OCI-LY7 (cell line): ENCODE measurements around the gene NINJ1. TPM values are rescaled to one million over a fixed set of nuclear protein-coding genes. Genes with fewer than 3 reads are reported as not detected.

Experiments used
- BruUV-seq: library from RNA; stranded (reverse); fragments of 400-500 nt; replicated peaks from 2 replicates; lab custom pipeline; 2021; lab: Mats Ljungman, UMichigan
- CTCF ChIA-PET: fragments of 300-600 bp; sonication (Branson Sonifier 250); formaldehyde crosslinking; loops from one replicate; lab custom pipeline; 2022; ENCODE audit warnings: antibody characterized with exemption; ENCODE audit not compliant: unreplicated experiment; lab: Charles Lee
- POLR2A ChIA-PET: fragments of 300-600 bp; sonication (Branson Sonifier 250); formaldehyde crosslinking; loops from one replicate; lab custom pipeline; 2022; ENCODE audit warnings: antibody characterized with exemption; lab: Charles Lee
- DNase-seq: peaks from one replicate; pipeline ENCODE4 v3.0.0-alpha.2; 2015; ENCODE audit warnings: low spot score
- H2AFZ ChIP-seq: fragments of 200-600 bp; sonication (generic), shearing (Covaris generic); 2 replicates; pipeline ENCODE4 v1.6.1; 2014; ENCODE audit warnings: mild to moderate bottlenecking, antibody characterized with exemption, low read length, moderate library complexity
- H3K27ac ChIP-seq: fragments of 200-600 bp; sonication (generic); 2 replicates; pipeline ENCODE4 v1.5.1; 2014; ENCODE audit warnings: mixed run types, low read depth, mild to moderate bottlenecking, moderate library complexity, low read length, inconsistent platforms; ENCODE audit not compliant: poor library complexity, severe bottlenecking
- H3K36me3 ChIP-seq: fragments of 200-600 bp; sonication (generic); 2 replicates; pipeline ENCODE4 v1.6.1; 2014; ENCODE audit warnings: mild to moderate bottlenecking, antibody characterized with exemption, low read length, moderate library complexity, mixed read lengths; ENCODE audit not compliant: insufficient read depth
- H3K4me1 ChIP-seq: fragments of 200-600 bp; sonication (generic); 2 replicates; pipeline ENCODE4 v1.5.1; 2014; ENCODE audit warnings: mild to moderate bottlenecking, low read length; ENCODE audit not compliant: insufficient read depth, poor library complexity, severe bottlenecking
- H3K4me2 ChIP-seq: fragments of 200-600 bp; sonication (generic); 2 replicates; pipeline ENCODE4 v1.6.1; 2014; ENCODE audit warnings: mild to moderate bottlenecking, low read length
- H3K4me3 ChIP-seq: fragments of 200-600 bp; sonication (generic); 2 replicates; pipeline ENCODE4 v1.5.1; 2014; ENCODE audit warnings: mild to moderate bottlenecking, low read depth, low read length; ENCODE audit not compliant: poor library complexity, severe bottlenecking
- H3K79me2 ChIP-seq: fragments of 200-600 bp; sonication (generic); 2 replicates; pipeline ENCODE4 v1.6.1; 2016; ENCODE audit warnings: low read depth, mild to moderate bottlenecking, low read length, moderate library complexity, mixed read lengths; ENCODE audit not compliant: insufficient read depth
- H3K9me2 ChIP-seq: fragments of 200-600 bp; sonication (generic); 2 replicates; pipeline ENCODE4 v1.6.1; 2016; ENCODE audit warnings: mild to moderate bottlenecking, low read length, mixed read lengths; ENCODE audit not compliant: insufficient read depth
- H3K9me3 ChIP-seq: fragments of 200-600 bp; sonication (generic); 2 replicates; pipeline ENCODE4 v1.6.1; 2014; ENCODE audit warnings: mild to moderate bottlenecking, mixed run types, low read length, mixed read lengths
- H4K20me1 ChIP-seq: fragments of 200-600 bp; sonication (generic); 2 replicates; pipeline ENCODE4 v1.6.1; 2014; ENCODE audit warnings: mild to moderate bottlenecking, antibody characterized with exemption, low read length, moderate library complexity, mixed read lengths; ENCODE audit not compliant: insufficient read depth
- EZH2phosphoT487 ChIP-seq: fragments of 200-600 bp; sonication (generic); IDR thresholded peaks from 2 replicates; pipeline ENCODE4 v1.6.1; 2018; ENCODE audit warnings: low read depth, borderline replicate concordance, mild to moderate bottlenecking, mixed run types, antibody characterized with exemption, low read length, moderate library complexity, mixed read lengths
- intact Hi-C: fragments of 100-400 bp; cut with micrococcal nuclease; formaldehyde crosslinking; loops from one replicate; pipeline ENCODE4 v1.10.0; 2022; ENCODE audit not compliant: unreplicated experiment
- total RNA-seq, 2 experiments: library from RNA; depleted of rRNA in 1 of 2; stranded (reverse); fragments of >200 nt in 1 of 2; shearing (Covaris generic) in 1 of 2; gene quantifications; 2 replicates each; pipeline ENCODE4 v1.2.3, GENCODE V29; 2014 to 2022
- TF ChIP-seq, protein P1 (sequence below): fragments of 200-600 bp; sonication (generic); conservative IDR thresholded peaks from 2 replicates; pipeline ENCODE4 v1.5.1; 2014; ENCODE audit warnings: mild to moderate bottlenecking, antibody characterized with exemption, low read length, moderate library complexity, mixed read lengths

NINJ1 gene
- total RNA-seq, 2 experiments from 2014 or later = 13.3 to 18.3 TPM

DNA sequence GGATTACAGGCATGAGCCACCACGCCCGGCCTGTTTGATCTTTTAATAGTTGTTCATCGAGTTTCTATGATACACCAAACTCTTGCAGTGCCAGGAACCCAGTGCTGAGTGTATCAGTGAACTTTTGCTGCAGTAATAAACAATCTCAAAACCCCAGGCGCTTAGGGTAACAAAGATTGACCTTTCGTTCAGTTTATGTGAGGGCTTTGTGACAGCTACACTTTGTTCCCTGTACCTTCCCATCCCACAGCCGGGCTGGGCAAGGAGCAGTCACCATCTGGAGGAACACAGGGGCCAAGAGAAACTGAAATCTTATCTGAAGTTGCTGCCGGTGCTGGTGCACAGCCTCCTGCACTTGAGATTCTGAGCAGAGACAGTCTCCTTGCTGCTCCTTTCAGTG is 32.6 kb upstream of the NINJ1 start:
- Histone ChIP-seq H3K4me3 (no peak overlapping the region), H4K20me1 (no peaks in the 10 kb centered on the region), H3K27ac (no peak overlapping the region), H3K9me3 (no peaks in the 10 kb centered on the region), H3K36me3 (no peaks in the 10 kb centered on the region), H2AFZ (no peak overlapping the region), H3K79me2 (no peaks in the 10 kb centered on the region), H3K9me2 (no peaks in the 10 kb centered on the region), H3K4me1 (no peaks in the 10 kb centered on the region), H3K4me2 (no peak overlapping the region)
- POLR2A ChIA-PET = no interaction called here
- no peak for DNase-seq
- intact Hi-C loops = loop anchor here (10.0 kb wide), 1 partner anchor 268 kb away; no protein-coding TSS in a partner anchor
- CTCF ChIA-PET = no interaction called here
- no TSS peak for BruUV-seq
- TF ChIP-seq, protein P1, sequence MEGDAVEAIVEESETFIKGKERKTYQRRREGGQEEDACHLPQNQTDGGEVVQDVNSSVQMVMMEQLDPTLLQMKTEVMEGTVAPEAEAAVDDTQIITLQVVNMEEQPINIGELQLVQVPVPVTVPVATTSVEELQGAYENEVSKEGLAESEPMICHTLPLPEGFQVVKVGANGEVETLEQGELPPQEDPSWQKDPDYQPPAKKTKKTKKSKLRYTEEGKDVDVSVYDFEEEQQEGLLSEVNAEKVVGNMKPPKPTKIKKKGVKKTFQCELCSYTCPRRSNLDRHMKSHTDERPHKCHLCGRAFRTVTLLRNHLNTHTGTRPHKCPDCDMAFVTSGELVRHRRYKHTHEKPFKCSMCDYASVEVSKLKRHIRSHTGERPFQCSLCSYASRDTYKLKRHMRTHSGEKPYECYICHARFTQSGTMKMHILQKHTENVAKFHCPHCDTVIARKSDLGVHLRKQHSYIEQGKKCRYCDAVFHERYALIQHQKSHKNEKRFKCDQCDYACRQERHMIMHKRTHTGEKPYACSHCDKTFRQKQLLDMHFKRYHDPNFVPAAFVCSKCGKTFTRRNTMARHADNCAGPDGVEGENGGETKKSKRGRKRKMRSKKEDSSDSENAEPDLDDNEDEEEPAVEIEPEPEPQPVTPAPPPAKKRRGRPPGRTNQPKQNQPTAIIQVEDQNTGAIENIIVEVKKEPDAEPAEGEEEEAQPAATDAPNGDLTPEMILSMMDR = no peak
- no peak for TF ChIP-seq EZH2phosphoT487

DNA sequence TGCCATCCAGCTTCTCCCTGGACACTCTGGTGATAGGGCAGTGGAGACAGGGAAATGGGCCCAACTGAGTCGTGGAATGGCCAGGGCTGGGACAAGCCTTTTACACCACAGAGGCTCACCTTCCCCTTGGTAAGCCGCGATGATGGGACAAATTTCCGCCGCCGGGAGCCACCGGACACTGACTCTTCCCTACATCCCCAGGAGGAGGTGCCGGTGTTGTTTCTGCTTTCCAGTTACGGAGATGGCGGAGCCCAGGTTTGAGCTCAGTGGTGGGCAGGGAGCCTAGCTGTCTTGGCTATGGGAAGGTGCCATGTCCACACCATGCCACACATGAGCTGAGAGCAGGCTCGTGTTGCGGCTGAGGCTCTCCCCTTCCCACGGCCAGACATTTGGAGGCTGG is 30.0 kb upstream of the NINJ1 start:
- TF ChIP-seq, protein P1 = no peak
- TF ChIP-seq EZH2phosphoT487 = no peak
- Histone ChIP-seq H3K4me3 (no peak overlapping the region), H2AFZ (no peak overlapping the region), H3K9me2 (no peaks in the 10 kb centered on the region), H4K20me1 (no peaks in the 10 kb centered on the region), H3K27ac (no peak overlapping the region), H3K4me2 (no peak overlapping the region), H3K9me3 (no peaks in the 10 kb centered on the region), H3K79me2 (no peaks in the 10 kb centered on the region), H3K4me1 (peaks cover 8% of the 10 kb centered on the region), H3K36me3 (no peaks in the 10 kb centered on the region)
- no peak for DNase-seq
- POLR2A ChIA-PET = no interaction called here
- no TSS peak for BruUV-seq
- intact Hi-C loops = loop anchor here (10.0 kb wide), 1 partner anchor 271 kb away; no protein-coding TSS in a partner anchor
- CTCF ChIA-PET = interaction anchor here (1.5 kb wide), 1 partner anchor 138 kb away, joined by 5 read pairs; no protein-coding TSS in a partner anchor

DNA sequence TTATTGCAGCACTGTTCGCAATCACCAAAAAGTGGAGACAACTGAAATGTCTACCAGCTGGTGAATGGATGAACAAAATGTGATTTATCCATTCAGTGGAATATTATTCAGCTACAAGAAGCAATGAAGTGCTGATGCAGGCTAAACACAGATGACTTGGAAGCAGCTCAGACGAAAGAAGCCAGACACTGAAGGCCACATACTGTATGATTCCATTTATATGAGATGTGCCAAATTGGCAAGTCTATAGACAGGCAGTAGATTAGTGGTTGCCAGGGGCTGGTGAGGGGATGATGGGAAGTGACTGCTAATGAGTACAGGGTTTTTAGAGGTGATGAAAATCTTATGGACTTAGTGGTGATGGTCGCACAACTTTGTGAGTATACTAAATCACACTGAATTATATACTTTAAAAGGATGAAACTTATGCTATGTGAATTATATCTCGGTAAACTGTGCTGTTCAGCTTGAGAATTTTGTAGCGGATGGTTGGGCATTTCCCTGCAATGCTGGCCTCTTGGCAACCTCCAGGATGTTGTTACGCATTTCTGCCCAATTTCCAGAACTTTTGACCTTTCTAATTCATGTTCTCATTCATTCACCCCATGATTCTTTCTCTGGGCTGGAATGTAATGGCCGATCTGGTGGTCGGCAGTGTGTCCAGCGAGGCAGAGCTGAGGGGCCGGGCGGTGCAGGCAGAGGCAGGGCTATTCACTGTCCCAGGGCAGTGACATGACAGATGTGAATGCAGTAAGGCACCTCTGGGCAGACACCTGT is 27.9 kb upstream of the NINJ1 start:
- Histone ChIP-seq H3K79me2 (no peaks in the 10 kb centered on the region), H3K4me2 (no peak overlapping the region), H3K9me2 (no peaks in the 10 kb centered on the region), H3K9me3 (no peaks in the 10 kb centered on the region), H4K20me1 (no peaks in the 10 kb centered on the region), H3K4me1 (peaks cover 8% of the 10 kb centered on the region), H2AFZ (no peak overlapping the region), H3K36me3 (no peaks in the 10 kb centered on the region), H3K27ac (no peak overlapping the region), H3K4me3 (no peak overlapping the region)
- DNase-seq = no peak
- BruUV-seq = no TSS peak
- ChIA-PET CTCF (no interaction called here), POLR2A (no interaction called here)
- no peak for TF ChIP-seq EZH2phosphoT487
- TF ChIP-seq, protein P1 = no peak
- intact Hi-C loops = loop anchor here (2.0 to 10.0 kb wide), 2 partner anchors 99 to 273 kb away; no protein-coding TSS in a partner anchor
